ENCODE data around the gene RPF1.
"Not testable (repeated sequence)": the region's sequence is repeated elsewhere in the genome, so short reads cannot be mapped to it uniquely, and the experiment has no call there.

Gene RPF1

DNA sequence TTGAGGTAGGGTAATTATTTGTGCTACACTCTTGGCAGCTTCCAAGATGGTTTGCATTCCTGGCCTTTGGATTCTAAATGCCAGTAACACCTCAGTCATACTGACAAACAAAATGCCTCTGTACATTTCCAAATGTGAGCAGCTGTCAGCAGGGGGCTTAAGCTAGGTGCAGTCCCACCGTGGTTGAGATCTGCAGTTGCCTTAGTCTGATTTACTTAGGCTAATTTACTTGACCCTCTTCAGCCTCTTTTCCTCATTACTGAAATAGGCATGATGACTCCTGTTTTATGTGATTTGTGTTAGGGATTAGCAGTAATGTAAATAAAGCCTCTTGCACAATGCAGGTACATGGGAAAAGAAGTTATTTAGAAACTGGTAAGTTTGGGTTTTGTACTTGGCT, 13.7 kb downstream of the RPF1 start:
- DNase-seq (ENCODE audit: low spot score), result no peak

DNA sequence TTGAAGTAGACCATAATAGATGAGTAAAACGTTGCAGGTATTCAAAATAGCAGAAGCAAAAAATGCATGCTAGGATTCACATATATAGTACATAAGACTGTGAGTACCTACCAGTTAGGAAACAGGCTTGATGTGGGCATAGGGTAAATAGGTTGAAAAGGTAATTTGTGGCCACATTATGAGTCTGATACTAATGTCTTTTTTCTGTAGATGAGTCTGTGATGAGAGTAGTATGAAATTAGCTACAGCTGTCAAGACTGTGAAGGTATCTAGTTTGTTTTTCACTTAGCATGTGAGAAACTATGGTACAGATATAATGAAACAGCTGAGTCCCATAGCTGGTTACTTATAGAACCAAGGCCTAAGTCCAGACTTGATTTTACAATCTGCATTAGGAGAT, 14.7 kb downstream of the RPF1 start:
- no peak for DNase-seq (ENCODE audit: low spot score)

DNA sequence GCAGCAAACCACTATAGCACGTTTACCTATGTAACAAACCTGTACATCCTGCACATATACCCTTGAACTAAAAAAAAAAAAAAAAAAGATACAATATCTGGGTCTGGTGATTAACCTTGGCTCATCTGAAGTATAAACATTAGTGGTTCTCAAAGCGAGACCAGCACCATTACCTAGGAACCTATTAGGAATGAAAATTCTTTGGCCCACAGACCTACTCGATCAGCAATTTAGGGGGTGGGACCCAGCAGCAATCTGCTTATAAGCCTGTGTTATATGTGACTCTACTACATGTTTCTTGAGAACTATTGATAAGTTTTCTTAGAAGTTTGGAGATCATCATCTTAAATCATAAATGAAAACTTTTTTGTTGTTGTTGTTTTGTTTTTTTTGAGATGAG, 17.4 kb downstream of the RPF1 start:
- no peak for DNase-seq (ENCODE audit: low spot score)

DNA sequence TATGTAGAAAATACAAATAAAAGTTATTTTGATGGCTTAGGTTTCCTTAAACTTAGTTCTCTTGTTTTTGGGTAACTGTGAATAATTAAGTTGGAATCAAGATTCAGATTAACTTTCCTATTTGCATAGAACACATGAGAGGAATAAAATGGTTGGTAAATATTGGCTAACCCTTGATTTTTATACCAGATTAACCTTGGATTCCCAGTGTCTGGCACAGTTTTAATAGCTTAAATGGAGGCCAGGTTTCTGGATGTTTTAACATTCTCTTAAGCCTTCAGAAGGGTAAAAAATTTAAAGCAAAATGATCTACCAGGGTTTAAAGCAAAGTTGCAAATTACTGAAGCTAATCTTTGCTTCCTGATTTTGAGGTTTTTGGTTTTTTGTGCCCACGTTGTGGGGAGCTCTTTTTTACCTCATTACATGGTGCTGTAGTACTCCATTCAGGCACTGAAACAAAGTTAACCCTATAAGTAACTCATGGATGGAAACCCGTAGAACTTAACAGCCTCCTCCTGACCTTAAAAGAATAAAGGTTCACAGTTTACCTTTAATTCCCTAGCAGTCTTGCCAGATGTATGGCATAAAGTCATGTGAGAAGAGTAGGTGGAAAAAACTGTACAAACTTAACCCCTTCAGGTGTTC, 18.7 kb downstream of the RPF1 start:
- no peak for DNase-seq (ENCODE audit: low spot score)

DNA sequence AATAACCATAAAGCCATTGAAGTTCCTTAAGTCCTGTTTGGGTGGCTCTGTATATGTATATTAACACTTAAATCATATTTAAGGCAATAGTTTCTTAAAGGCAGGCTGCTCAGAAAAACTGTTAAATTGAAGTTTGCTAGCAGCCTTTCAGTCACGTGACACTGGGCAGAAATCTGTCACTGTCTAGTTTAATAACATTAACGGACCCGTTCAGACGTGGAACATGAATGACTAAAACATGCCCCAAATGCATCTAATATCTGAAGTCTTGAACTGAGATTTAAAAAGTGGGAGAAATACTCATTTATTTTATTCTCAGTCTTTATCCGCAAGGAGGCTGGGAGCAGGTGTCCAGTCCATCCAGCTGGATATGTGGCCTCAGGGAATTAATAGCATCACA, 23.9 kb downstream of the RPF1 start:
- DNase-seq (ENCODE audit: low spot score), result no peak

DNA sequence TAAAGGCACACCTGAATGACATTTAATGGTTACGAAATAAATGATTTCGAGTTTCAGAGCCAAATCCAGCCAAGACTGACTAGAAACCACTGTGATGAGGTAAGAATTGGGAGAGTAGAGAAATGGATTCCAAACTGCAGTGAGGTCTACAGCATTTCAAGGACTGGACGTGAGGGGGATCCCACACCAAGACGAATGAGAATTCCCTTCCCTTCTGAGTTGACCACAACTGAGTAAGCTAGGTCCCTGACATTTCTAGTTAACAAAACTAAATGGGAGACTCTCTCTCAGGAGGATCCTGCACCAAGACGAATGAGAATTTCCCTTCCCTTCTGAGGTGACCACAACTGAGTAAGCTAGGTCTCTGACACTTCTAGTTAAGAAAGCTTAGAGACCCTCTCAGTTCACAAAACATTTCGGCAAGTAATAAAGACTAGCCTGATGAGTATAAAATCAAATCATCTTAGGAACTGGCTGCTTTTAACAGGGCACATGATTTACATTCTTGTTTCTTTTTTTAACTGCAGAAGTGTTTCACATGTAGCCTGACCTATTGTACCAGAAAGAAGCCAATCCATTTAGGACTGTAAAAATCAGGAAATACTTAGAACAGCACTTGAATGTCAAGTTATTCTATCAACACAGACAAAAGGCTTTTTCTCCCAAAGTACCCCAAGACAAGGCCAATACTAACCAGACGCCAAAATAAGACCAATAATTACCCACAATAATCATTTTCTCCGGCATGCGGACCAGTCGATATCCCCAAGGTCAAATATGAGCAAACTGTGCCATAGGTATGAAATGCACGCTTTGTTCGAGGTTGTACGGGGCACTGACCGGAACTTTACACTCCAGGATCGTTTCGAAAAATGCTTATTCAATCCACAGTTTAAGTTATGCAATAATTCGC, 25.8 kb downstream of the RPF1 start:
- DNase-seq (ENCODE audit: low spot score), result peak; percentile 61

DNA sequence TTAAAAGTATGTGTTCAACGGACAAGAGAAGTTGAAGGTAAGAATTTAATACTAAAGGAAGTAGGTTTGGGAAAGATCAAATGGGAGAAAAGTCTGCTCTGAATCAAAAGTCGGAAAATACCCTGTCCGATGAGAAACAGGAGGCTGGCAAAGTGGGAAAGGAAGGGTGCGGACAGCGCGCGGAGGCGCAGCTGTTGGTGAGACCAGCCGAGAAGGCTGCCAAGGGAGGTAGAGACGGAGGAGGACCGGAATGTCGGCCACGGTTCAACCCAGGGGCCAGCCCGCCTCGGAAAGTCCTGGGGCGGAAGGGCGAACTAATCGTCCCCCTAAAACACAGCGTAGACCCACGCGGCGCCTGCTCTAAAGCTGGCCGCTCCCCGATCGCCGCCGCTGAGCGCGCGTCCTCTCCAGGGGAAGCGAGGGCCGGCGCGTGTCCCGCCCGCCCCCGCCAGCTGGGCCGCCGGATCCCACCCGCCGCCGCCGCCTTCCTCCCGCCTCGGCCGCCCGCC, 26.5 kb downstream of the RPF1 start:
- peak; percentile 69 for DNase-seq (ENCODE audit: low spot score)

DNA sequence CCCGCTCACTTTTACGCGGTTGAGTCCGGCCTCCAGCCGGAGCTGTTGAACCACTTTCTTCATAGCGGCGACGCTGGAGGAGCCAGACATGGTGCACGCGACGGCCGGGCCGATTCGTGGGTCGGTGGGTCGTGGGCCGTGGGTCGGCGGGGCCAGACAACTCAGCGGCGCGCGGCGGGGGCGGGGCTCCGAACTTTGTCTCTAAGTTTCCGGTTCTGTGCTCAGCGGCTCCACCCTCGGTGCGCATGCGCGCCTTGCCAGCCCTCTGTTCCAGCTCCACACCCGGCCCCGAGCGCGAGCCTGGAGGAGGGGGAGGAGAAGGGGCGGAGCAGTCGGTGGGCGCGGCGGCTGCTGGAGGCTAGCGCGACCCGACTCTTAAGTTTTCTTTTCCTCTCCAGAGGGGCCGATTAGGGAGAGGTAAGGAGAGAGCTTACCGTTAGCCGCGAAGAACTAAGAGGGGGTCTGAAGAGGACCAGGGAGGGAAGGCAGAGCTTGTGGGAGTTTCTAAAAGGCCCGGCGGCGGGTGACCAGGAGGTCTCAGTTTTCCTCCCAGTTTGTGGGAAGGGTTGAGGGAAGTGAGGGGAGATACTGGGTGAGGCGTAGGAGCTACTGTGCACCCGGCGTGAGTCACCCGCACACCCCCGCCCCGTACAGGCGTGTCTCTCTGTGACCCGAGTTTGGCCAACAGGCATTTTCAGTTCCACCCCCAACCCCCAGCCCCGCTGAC, 27.1 kb downstream of the RPF1 start, which contains the start of the genes GNG5 and SPATA1:
GNG5 (minus strand) TSS at position 580 of the 727 bp plus-strand sequence; CDS start at position 90, 490 bp downstream.
SPATA1 (plus strand) TSS at position 385 of the 727 bp plus-strand sequence. CDS start 9,974 bp downstream, outside the sequence.
- peak; percentile 97 for DNase-seq (ENCODE audit: low spot score)

DNA sequence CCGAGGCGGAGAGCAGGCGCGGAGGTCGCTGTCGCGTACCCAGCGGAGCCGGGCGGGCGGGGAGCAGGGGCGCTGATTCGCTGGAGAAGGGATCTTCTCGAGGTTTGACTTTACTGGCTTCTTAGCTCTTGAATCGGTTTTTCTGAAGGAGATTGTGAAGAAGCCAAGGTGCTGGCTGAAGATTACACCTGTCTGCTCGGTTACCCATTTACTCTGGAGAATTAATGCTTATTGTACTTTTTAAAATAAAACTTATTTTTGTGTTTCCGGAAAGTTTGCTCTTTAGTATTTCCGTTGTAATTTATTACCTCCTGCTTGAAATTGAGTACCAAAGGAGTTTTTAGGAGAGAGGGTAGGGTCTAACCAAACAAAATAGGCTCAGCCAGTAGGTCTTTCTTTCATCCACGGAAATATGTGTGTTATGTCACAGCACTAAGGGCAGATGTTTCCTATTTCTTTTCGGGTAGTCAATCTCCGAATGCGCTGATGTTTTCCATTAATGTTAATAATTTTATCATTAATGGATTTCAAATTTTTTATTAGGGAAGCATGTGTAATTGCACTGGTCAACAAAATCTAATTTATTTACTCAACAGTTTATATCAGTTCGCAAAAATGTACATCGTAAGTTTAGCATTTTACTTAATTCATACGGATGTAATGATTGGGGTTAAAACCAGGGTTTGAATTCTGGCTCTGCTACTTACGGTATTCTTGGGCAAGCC, 27.8 kb downstream of the RPF1 start:
- DNase-seq (ENCODE audit: low spot score), result no peak

DNA sequence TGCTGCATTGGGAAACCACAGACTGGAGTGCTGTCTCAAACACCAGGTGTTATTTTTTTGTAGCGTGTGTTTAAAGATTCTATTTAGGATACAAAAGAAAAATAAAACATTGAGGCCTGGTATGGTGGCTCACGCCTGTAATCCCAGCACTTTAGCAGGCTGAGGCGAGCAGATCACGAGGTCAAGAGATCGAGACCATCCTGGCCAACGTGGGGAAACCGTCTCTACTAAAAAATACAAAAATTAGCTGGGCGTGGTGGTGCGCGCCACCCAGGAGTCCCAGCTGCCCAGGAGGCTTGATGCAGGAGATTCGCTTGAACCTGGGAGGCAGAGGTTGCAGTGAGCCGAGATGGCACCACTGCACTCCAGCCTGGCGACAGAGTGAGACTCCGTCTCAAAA, 28.8 kb downstream of the RPF1 start:
- DNase-seq (ENCODE audit: low spot score), result not testable (repeated sequence)

DNA sequence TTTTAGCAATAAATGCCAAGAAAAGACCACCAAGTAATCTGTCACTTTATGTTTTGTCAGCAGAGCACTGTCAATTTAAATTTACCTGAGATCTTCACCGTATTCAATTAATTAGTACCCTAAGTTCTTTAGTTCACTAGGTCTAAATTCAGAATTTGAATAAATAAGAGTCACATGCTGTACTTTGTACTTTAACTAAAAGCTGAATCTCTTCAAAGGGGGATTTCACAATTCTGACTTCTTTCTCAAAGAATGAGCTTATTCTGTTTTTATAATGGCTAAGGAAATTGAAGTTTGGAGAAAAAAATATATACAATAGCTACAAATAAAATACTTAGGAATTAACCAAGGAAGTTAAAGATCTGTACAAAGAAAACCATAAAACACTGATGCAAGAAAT, 29.4 kb downstream of the RPF1 start:
- DNase-seq (ENCODE audit: low spot score), result no peak

DNA sequence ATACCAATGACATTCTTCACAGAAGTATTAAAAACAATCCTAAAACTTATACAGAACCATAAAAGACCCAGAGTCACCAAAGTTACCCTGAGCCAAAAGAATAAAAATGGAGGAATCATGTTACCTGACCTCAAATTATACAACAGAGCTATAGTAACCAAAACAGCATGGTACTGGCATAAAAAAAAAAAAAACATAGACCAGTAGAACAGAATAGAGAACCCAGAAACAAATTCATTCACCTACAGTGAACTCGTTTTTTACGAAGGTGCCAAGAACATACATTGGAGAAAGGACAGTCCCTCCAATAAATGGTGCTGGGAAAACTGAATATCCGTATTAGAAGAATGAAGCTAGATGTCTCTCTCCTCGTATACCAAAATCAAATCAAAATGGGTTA, 30.0 kb downstream of the RPF1 start:
- DNase-seq (ENCODE audit: low spot score), result no peak

DNA sequence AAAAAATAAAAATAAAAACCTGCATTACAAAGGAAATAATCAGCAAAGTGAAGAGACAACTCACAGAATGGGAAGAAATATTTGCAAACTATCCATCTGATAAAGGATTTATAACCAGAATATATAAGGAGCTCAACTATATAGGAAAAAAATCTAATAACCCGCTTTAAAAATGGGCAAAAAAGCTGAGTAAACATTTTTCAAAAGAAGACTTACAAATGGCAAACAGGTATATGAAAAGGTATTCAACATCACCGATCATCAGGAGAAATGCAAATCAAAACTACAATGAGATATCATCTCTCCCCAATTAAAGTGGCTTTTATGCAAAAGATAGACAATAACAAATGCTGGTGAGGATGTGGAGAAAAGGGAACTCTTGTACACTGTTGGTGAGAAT, 31.1 kb downstream of the RPF1 start:
- no peak for DNase-seq (ENCODE audit: low spot score)

DNA sequence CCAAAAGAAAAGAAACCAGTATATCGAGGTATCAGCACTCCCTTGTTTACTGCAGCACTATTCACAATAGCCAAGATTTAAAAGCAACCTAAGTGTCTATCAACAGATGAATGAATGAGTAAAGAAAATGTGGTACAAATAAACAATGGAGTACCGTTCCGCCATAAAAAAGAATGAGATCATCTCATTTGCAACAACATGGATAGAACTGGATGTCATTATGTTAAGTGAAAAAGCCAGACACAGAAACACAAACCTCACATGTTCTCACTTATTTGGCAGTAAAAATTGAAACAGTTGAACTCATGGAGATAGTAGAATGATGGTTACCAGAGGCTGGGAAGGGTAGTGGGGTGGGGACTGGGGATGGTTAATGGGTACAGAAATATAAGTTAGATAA, 31.6 kb downstream of the RPF1 start:
- DNase-seq (ENCODE audit: low spot score), result no peak

DNA sequence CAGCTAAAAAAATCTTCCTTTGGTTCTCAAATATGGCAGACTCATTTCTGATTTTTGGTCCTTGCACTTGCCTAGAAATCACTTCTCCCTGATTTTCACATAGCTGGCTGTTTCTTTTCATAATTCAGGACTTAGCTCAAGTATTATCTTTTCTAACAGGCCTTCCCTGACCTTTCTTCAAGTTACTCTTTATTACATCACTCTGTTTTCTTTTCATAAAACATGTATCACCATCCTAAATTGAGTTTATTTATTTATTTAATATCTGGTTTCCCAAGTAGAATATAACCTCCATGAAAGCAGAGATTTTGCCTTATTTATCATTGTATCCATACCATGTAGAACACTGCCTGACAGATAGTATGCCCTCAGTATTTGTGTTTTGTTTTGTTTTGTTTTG, 45.5 kb downstream of the RPF1 start:
- DNase-seq (ENCODE audit: low spot score), result no peak

DNA sequence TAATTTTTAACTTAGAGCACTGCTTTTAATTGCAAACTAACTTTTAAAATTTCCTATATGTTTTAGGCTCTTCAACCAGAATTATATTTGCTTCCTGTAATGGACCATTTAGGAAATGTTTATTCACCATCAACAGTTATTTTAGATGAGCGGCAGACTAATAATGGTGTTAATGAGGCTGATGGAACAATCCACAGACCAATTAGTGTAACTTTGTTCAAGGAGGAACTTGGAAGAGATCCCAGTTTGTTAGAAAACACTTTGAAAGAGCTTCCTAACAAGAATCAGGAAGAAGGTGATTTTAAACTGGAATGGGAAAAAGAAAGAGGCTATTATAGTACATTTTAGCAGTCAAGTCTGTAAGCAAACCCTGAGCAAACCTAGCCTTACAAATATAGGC, 46.7 kb downstream of the RPF1 start:
- no peak for DNase-seq (ENCODE audit: low spot score)

DNA sequence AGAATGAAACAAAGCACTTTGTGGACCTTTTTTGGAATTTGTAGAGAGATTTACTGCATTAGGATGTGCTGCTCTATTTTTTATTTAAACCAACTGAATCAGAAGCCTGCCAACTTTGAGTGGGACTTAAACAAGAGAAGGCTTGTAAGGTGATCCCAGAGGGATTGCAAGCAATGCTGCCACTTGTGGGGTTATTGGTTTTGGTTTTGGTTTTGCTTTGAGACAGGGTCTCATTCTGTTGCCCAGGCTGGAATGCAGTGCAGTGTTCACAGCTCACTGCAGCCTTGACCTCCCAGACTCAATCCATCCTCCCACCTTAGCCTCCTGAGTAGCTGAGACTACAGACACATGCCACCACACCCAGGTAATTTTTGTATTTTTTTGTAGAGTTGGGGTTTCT, 59.5 kb downstream of the RPF1 start:
- DNase-seq (ENCODE audit: low spot score), result no peak

DNA sequence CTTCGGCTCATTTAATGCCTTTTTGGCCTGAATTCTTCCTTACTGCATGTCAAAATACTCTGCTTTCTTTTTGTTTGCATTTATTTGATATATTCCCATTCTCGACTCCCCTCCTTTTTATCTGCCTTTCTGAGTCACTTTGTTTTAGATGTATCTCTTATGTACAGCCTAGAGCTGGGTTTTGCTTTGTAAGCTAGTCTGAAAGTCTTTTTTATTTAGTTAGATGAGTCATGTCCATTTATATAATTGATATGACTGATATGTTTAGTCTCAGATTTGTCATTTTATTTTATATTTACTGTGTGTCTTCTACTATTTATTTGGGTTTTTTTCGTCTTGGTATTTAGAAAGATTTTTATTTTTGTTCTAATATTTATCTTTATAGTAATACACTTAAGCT, 60.9 kb downstream of the RPF1 start:
- no peak for DNase-seq (ENCODE audit: low spot score)

DNA sequence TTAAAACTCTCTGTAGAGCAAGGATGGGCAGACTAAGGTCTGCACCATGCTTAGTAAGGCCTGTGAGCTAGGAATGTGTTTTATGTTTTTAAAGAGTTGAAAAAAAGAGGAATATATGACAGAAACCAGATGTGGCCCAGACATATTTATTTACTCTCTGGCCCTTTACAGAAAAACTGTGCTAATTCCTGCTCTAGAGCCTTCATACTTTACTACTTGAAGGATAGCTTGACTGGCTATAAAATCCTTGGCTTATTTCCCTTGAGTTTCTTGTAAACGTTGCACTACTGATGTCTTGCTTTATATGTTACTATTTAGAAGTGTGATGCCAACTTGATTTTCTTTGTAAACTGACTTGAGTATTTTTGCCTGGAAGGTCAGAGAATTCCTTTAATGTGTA, 61.7 kb downstream of the RPF1 start:
- no peak for DNase-seq (ENCODE audit: low spot score)

DNA sequence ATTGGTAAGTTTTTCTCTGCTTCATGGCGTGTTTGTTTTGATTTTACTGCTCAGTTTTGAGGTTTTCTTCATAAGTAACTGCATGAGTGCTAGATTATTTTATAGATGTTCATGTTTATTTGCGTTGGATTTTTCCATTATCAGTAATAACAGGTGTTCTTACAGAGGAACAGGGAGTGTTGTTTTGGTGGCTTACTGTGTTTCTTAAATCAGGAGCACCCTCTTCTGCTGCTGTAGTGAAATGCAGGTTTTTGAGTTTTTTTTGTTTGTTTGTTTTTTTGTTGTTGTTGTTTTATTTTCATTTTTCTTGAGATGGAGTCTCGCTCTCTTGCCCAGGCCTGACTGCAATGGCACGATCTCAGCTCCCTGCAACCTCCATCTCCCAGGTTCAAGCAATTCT, 62.6 kb downstream of the RPF1 start:
- no peak for DNase-seq (ENCODE audit: low spot score)

Measured in kidney tubule cell (primary cell).